ENCODE data around the gene CA7.

Gene CA7

GRCh38 chr16:66844342-66845079 is at the start of gene CA7:
CA7 (plus strand) TSS chr16:66844414; CDS start chr16:66844488, 74 bp downstream.
- no peak for DNase-seq

- DNase-seq = no peak
These were observed 46.1 kb upstream of the CA7 start for GRCh38 chr16:66798161-66798560.

- no peak for DNase-seq
These were observed 43.4 kb upstream of the CA7 start for GRCh38 chr16:66800856-66801255.

- DNase-seq = no peak
These were observed 42.7 kb upstream of the CA7 start, which contains the start of gene TERB1 for GRCh38 chr16:66801320-66802105. TERB1 (minus strand) TSS chr16:66801584; CDS start chr16:66796798, 4,786 bp downstream.

DNA sequence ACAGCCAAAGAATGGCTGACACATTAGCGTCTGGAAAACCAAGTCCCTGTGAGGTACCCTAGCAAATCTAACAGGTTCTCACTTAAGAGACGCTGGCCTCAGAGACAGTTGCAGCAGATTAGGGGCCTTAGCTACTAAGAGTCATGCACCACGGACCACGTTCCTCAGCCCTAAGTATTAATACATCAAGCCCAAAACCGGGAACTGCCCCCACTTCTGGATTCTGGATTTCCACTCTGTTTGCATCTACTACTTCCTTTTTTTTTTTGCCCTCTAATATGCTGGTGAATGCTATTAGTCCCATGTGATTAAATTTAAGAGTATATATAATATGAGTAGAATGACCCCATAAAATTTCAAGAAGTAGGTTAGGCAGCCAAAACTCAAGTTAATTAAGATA is 42.1 kb upstream of the CA7 start:
- DNase-seq = no peak

GRCh38 chr16:66809765-66810164 is 34.4 kb upstream of the CA7 start:
- DNase-seq = no peak

DNA sequence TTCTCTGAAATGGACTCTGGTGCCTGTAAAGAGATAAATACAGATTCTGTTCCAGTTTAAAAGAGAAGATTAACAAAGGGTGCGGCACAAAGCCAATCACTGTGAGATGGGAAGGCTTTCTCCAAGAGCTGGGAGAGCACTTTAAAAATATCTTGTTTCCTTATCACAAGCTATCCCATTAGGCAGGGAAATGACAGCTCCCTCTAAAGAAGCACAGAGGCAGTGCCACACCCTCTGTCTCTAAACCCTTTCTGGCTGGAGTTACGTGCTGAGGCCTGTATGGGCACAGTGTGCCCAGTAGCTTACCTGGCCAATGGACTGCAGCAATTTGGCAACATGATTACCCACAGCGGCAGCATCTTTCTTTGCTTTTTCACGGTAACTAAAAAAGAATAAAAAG is 33.8 kb upstream of the CA7 start:
- DNase-seq = no peak

DNA sequence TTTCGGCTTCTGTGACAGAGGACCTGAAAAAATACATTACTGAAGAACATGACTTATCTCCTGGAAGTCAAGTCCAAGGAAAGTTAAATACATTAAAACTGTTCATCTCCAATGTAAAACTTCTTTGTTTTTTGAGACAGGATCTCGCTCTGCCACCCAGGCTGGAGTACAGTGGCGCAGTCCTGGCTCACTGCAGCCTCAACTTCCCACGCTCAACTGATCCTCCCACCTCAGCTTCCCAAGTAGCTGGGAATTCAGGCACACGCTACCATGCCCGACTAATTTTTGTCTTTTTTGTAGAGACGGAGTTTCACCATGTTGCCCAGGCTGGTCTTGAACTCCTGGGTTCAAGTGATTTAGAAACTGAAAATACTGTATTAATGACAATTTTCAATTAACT is 33.2 kb upstream of the CA7 start:
- DNase-seq = no peak

DNA sequence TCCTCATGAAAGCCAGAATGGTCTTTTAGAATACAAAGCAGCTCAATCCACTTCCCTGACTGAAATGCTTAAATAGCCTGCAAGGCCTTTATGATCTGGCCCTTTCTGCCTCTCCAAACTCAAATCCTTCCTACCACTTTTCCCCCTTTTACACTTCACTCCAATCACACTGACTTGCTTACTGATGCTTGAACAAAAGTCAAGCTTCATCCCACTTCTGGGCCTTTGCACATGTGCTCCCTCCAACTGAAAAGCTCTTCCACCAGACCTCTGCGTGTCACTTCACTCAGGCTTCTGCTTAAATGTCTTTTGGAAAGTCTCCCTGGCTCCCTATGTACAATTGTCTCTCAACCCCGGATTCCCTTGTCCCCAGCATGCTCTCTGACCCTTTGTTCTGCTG is 29.5 kb upstream of the CA7 start:
- DNase-seq = no peak

DNA sequence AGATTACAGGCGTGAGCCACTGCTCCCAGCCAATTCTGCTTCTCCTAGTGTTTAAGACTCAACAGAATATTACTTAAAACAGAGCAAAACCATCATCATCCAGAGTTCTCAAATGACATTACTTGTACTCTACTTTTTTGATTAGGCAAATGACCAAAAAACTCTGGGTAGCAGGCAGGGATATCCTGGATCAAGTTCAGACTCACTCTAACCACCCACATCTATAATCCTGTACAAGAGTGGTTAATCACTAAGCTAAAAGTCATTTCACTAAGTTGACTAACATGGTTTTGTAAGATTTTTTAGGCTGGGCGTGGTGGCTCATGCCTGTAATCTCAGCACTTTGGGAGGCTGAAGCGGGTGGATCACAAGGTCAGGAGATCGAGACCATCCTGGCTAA is 20.2 kb upstream of the CA7 start:
- no peak for DNase-seq

GRCh38 chr16:66830422-66831404 is 13.5 kb upstream of the CA7 start, which contains the start of gene NAE1:
NAE1 (minus strand) TSS chr16:66830976; CDS start chr16:66830899, 77 bp downstream.
- peak; percentile 88 for DNase-seq

DNA sequence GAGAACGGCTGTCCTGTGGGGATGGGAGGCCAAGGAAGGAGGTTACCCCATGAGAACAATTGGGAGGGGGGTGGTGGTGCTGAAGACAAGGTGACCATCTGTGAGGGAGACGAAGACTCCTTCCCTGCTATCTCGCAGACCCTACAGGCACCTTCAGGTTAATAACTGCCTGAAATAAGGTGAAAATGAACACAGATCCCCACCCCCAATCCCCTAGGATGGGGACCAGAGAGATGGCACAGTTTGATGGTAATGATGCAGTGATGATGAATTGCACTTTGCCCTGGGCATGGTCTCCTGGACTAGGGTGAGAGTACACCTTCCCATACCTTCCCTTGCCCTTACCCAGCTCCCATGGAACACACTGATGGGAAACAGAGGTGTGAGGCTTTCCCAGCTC is 12.0 kb upstream of the CA7 start:
- no peak for DNase-seq

- DNase-seq = no peak
These were observed 11.4 kb upstream of the CA7 start for GRCh38 chr16:66832661-66833305.

DNA sequence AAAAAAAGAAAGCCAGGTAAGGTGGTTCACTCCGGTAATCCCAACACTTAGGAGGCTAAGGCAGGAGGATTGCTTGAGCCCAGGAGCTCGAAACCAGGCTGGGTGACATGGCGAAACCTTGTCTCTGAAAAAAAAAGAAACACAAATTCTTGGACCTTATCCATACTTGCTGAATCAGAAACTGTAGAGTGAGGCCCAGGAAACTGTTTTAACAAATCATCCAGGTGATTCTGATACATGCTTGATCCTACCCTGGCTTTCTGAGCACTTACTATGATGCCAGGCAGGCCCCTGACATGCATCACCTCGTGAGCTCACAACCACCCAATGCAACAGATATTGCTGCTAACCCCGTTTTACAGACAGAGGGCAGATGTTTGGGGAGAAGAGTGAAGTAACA is 9.5 kb upstream of the CA7 start:
- no peak for DNase-seq

DNA sequence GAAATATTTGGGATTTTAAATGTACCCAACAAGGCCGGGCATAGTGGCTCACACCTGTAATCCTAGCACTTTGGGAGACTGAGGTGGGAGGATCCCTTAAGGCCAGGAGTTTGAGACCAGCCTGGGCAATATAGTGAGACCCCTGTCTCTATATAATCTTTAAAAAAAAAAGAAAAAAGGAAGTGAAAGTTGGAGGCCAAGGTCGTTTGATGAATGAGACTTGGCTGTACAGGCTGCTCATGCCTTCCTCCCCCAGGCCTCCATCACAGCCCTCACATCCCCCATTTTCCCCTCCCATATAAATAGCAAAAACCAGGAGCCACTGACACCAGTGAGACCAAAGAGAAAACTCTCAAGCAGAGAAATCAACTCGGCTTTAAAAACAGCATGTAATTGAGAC is 3.3 kb upstream of the CA7 start:
- DNase-seq = no peak

- no peak for DNase-seq
These were observed 2.8 kb upstream of the CA7 start for GRCh38 chr16:66841366-66841765.

- no peak for DNase-seq
These were observed 1.4 kb upstream of the CA7 start for GRCh38 chr16:66842765-66843164.

DNA sequence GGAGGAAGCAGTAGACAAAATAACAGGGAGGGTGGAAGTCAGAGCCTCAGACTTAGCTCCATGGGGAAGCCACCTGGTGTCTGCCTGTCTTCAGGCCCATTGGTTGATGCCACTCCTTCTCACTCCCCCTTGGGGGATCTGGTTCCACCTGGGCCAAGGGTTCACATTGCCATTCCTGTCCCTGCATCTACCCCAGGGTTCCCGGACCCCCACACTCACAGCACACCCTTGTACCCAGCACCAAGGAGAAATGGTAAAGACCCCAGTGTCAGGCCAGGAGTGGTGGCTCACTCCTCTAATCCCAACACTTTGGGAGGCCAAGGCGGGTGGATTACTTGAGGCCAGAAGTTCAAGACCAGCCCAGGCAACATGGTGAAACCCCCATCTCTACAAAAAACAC is 1.0 kb upstream of the CA7 start:
- DNase-seq = no peak

GRCh38 chr16:66844009-66844341 is 239 bp upstream of the CA7 start:
- DNase-seq = no peak

GRCh38 chr16:66845080-66845410 is 831 bp downstream of the CA7 start:
- no peak for DNase-seq

GRCh38 chr16:66845791-66846221 is 1.6 kb downstream of the CA7 start:
- DNase-seq = no peak

DNA sequence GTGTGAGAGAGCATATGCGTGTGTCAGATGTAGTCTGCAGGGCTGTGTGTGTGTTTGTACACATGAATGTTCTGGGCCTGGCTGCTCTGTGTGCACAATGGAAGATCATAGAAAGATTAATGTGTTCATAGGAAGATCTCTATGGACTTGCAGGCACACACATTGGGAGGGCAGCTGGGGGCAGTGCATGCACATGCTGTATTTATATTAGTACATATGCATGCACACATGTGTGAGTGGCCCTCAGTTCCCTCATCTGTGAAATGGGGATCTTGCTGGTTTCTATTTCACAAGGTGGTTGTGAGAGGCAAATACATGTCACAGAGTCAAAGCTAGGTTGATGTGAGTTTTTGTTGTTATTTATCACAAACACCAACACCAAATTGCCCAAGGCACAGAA is 2.1 kb downstream of the CA7 start:
- DNase-seq = no peak

- no peak for DNase-seq
These were observed 2.6 kb downstream of the CA7 start for GRCh38 chr16:66846831-66847230.

Data from activated CD8-positive, alpha-beta memory T cell treated with anti-CD3 and anti-CD28 coated beads, Interleukin-2, amount 50 U/mL, for 4 hours (primary cell).